Esophagus mucosa (tissue), 1 donor: Measurements from ENCODE around the gene PRSS35. TPM values are rescaled to one million over a fixed set of nuclear protein-coding genes. Genes with fewer than 3 reads are reported as not detected.
"Not testable (repeated sequence)": the region's sequence is repeated elsewhere in the genome, so short reads cannot be mapped to it uniquely, and the experiment has no call there.

Experiments used
- ATAC-seq: fragments of 200-7000 bp; cut with Tn5 transposase; one replicate; pipeline ENCODE4 v1.9.1; 2020
- total RNA-seq: library from RNA; stranded (reverse); gene quantifications from one replicate; pipeline ENCODE4 v1.2.4, GENCODE V29; 2023
- donor health status: DM: yes; HTN: yes; CAD: no.

The PRSS35 gene
- total RNA-seq, 1 donor from 2014 or later: not detected

- no peak for ATAC-seq
These were observed 6.6 kb downstream of the PRSS35 start for GRCh38 chr6:83518816-83519480.

GRCh38 chr6:83536034-83536646 lies 23.8 kb downstream of the PRSS35 start:
- no peak for ATAC-seq

- no peak for ATAC-seq
These were observed 24.6 kb downstream of the PRSS35 start for GRCh38 chr6:83536647-83537589.

GRCh38 chr6:83539678-83540077 lies 27.3 kb downstream of the PRSS35 start:
- no peak for ATAC-seq

GRCh38 chr6:83546636-83547035 lies 34.3 kb downstream of the PRSS35 start:
- ATAC-seq: no peak

- not testable (repeated sequence) for ATAC-seq
These were observed 38.1 kb downstream of the PRSS35 start for GRCh38 chr6:83550482-83550881.

- not testable (repeated sequence) for ATAC-seq
These were observed 39.4 kb downstream of the PRSS35 start for GRCh38 chr6:83551748-83552147.

GRCh38 chr6:83556871-83557270 lies 44.5 kb downstream of the PRSS35 start:
- no peak for ATAC-seq

- no peak for ATAC-seq
These were observed 46.6 kb downstream of the PRSS35 start for GRCh38 chr6:83558975-83559374.

- not testable (repeated sequence) for ATAC-seq
These were observed 59.4 kb downstream of the PRSS35 start for GRCh38 chr6:83571663-83572185.

GRCh38 chr6:83574783-83575182 lies 62.4 kb downstream of the PRSS35 start:
- ATAC-seq: no peak

Other genes starting within 250 kb of the PRSS35 start
- 32.4 TPM for gene ME1, start 81.5 kb upstream of the PRSS35 start, total RNA-seq
- gene SNAP91, start 196.6 kb downstream of the PRSS35 start, total RNA-seq: not detected